BLaER1 treated with 17β-estradiol and CSF1 and Interleukin-3, amounts not matched to agents 10 nM and 100 nM (cell line): ENCODE data around the gene DNAH1.
"Not testable (repeated sequence)": the region's sequence is repeated elsewhere in the genome, so short reads cannot be mapped to it uniquely, and the experiment has no call there.

Experiments used
- H3K27ac ChIP-seq, 11 experiments: shearing (Covaris generic); formaldehyde crosslinking; 2 replicates each; pipeline ENCODE4 v1.8.1; 2022
- H3K27me3 ChIP-seq, 11 experiments: shearing (Covaris generic); formaldehyde crosslinking; 2 replicates each; pipeline ENCODE4 v1.8.1; 2022
- H3K36me3 ChIP-seq, 11 experiments: shearing (Covaris generic); formaldehyde crosslinking; 2 replicates each; pipeline ENCODE4 v1.8.1; 2022
- H3K4me1 ChIP-seq, 10 experiments: shearing (Covaris generic); formaldehyde crosslinking; 2 replicates each; pipeline ENCODE4 v1.8.1; 2022
- H3K4me2 ChIP-seq, 11 experiments: shearing (Covaris generic); formaldehyde crosslinking; 2 replicates each; pipeline ENCODE4 v1.8.1; 2022
- H3K4me3 ChIP-seq, 10 experiments: shearing (Covaris generic); formaldehyde crosslinking; 2 replicates each; pipeline ENCODE4 v1.8.1; 2022
- H3K9ac ChIP-seq, 11 experiments: shearing (Covaris generic); formaldehyde crosslinking; 2 replicates each; pipeline ENCODE4 v1.8.1; 2022
- H3K9me3 ChIP-seq, 11 experiments: shearing (Covaris generic); formaldehyde crosslinking; replicated peaks in 1 of 11; 2 replicates each; pipeline ENCODE4 v1.8.1; 2022
- H4K20me1 ChIP-seq, 11 experiments: shearing (Covaris generic); formaldehyde crosslinking; 2 replicates each; pipeline ENCODE4 v1.8.1; 2022
- Cebpa-rat ChIP-seq, 11 experiments: shearing (Covaris generic); IDR thresholded peaks; 2 replicates each; pipeline ENCODE4 v1.8.1; 2022

DNAH1 gene

GRCh38 chr3:52277071-52277964 lies 38.8 kb upstream of the DNAH1 start:
- H4K20me1 ChIP-seq: peaks cover 50 to 57% (median 54%) of the 10 kb centered on the region in 11 experiments
- no peaks in the 10 kb centered on the region for H3K27me3 ChIP-seq
- H3K36me3 ChIP-seq: peaks cover 30 to 45% (median 40%) of the 10 kb centered on the region in 11 experiments
- peak overlapping the region; percentile 98 to 100 (median 99) for H3K9ac ChIP-seq
- H3K27ac ChIP-seq: peak overlapping the region; percentile 95 to 100 (median 99)
- H3K9me3 ChIP-seq: no peaks in the 10 kb centered on the region
- TF ChIP-seq Cebpa-rat (IDR thresholded peaks at IDR 0.05): no peak
- H3K4me2 ChIP-seq: peak overlapping the region; percentile 82 to 99 (median 97)
- H3K4me3 ChIP-seq: peak overlapping the region; percentile 72 to 94 (median 82)
- H3K4me1 ChIP-seq: peaks cover 56 to 74% (median 65%) of the 10 kb centered on the region in 10 experiments

GRCh38 chr3:52277972-52278509 lies 38.1 kb upstream of the DNAH1 start:
- no peak for TF ChIP-seq Cebpa-rat (IDR thresholded peaks at IDR 0.05)
- peak overlapping the region; percentile 72 to 94 (median 82) for H3K4me3 ChIP-seq
- H3K4me1 ChIP-seq: peaks cover 53 to 71% (median 63%) of the 10 kb centered on the region in 10 experiments
- no peaks in the 10 kb centered on the region for H3K9me3 ChIP-seq
- no peaks in the 10 kb centered on the region for H3K27me3 ChIP-seq
- peaks cover 43 to 50% (median 47%) of the 10 kb centered on the region in 11 experiments for H4K20me1 ChIP-seq
- peak overlapping the region; percentile 95 to 100 (median 99) for H3K27ac ChIP-seq
- peaks cover 25 to 38% (median 33%) of the 10 kb centered on the region in 11 experiments for H3K36me3 ChIP-seq
- peak overlapping the region; percentile 98 to 100 (median 99) for H3K9ac ChIP-seq
- H3K4me2 ChIP-seq: peak overlapping the region; percentile 82 to 99 (median 97)

- H3K27ac ChIP-seq: peak within 1 kb of the TSS; percentile 95 to 100 (median 99)
- H3K9ac ChIP-seq: peak within 1 kb of the TSS; percentile 98 to 100 (median 99)
- no peaks in the 10 kb centered on the region for H3K9me3 ChIP-seq
- H3K4me2 ChIP-seq: peak within 1 kb of the TSS; percentile 84 to 99 (median 97)
- no peaks in the 10 kb centered on the region for H3K27me3 ChIP-seq
- H3K36me3 ChIP-seq: peaks cover 19 to 32% (median 27%) of the 10 kb centered on the region in 11 experiments
- H3K4me3 ChIP-seq: peak within 1 kb of the TSS; percentile 72 to 94 (median 82)
- no peak for TF ChIP-seq Cebpa-rat (IDR thresholded peaks at IDR 0.05)
- H3K4me1 ChIP-seq: peaks cover 51 to 66% (median 58%) of the 10 kb centered on the region in 10 experiments
- peaks cover 38 to 44% (median 42%) of the 10 kb centered on the region in 11 experiments for H4K20me1 ChIP-seq
Measured at GRCh38 chr3:52278510-52279069, 37.5 kb upstream of the DNAH1 start, which contains the start of gene WDR82. TSS of gene WDR82 (minus strand) at chr3:52278649. CDS start at chr3:52278361, 288 bp downstream.

DNA sequence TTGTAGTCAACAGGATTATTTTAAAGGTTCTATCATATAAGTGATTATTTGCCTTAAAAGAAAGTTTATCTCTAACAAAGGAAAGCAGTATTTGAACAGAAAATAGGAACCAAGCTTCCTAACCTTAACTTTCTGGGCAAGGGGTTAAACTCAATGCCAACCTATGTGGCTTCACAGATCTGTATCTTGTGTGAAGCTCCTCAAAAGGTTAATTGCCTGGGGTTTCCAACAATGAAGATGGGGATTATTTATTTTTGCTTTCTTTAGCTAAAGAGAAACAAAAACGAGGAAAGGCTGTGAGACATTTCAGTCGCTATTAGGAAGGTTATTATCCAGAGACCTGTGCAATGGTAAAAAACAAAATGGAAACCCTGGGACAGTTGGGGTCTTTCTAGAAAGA lies 36.5 kb upstream of the DNAH1 start:
- no peak for TF ChIP-seq Cebpa-rat (IDR thresholded peaks at IDR 0.05)
- peak overlapping the region; percentile 84 to 97 (median 90) for H3K4me2 ChIP-seq
- no peaks in the 10 kb centered on the region for H3K27me3 ChIP-seq
- H3K4me3 ChIP-seq: peak overlapping the region in 7 of 10 experiments; percentile 72 to 94 (median 85); a peak in 9 of 20 replicates
- peaks cover 45 to 56% (median 50%) of the 10 kb centered on the region in 10 experiments for H3K4me1 ChIP-seq
- H3K36me3 ChIP-seq: peaks cover 11 to 22% (median 17%) of the 10 kb centered on the region in 11 experiments
- H3K27ac ChIP-seq: peak overlapping the region in 5 of 11 experiments; percentile 95 to 100 (median 99); a peak in 5 of 22 replicates
- peak overlapping the region in 9 of 11 experiments; percentile 98 to 100 (median 100); a peak in 9 of 22 replicates for H3K9ac ChIP-seq
- peaks cover 27 to 34% (median 31%) of the 10 kb centered on the region in 11 experiments for H4K20me1 ChIP-seq
- H3K9me3 ChIP-seq: no peaks in the 10 kb centered on the region

DNA sequence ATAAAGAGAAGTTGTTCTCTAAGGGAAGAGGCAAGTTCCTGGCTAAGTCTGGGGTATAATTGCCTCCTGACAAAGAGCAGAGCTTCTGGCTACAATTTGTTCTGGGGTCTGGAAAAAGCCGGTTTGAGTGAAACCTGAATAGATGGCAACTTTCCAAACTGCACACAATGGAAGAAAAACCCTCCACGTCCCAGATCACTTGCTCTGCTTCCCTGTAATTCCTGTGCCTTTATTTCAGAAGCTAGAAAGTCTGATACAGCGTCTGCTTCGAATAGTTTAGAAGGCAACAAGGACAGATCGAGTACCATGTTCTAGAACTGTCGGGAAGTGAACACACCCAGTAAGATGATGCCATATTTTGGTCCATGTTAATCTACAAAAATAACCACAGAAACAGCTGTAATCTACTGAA lies 36.1 kb upstream of the DNAH1 start:
- Histone ChIP-seq H3K36me3 (peaks cover 6 to 18% (median 13%) of the 10 kb centered on the region in 11 experiments; a peak in 18 of 22 replicates), H3K9me3 (no peaks in the 10 kb centered on the region), H4K20me1 (peaks cover 23 to 30% (median 27%) of the 10 kb centered on the region in 11 experiments), H3K4me3 (no peak overlapping the region), H3K27ac (no peak overlapping the region), H3K4me2 (peak overlapping the region; percentile 84 to 97 (median 90)), H3K27me3 (no peaks in the 10 kb centered on the region), H3K4me1 (peaks cover 41 to 51% (median 45%) of the 10 kb centered on the region in 10 experiments), H3K9ac (peak overlapping the region in 2 of 11 experiments; percentile 5 to 98; a peak in 2 of 22 replicates)
- TF ChIP-seq Cebpa-rat (IDR thresholded peaks at IDR 0.05): no peak

DNA sequence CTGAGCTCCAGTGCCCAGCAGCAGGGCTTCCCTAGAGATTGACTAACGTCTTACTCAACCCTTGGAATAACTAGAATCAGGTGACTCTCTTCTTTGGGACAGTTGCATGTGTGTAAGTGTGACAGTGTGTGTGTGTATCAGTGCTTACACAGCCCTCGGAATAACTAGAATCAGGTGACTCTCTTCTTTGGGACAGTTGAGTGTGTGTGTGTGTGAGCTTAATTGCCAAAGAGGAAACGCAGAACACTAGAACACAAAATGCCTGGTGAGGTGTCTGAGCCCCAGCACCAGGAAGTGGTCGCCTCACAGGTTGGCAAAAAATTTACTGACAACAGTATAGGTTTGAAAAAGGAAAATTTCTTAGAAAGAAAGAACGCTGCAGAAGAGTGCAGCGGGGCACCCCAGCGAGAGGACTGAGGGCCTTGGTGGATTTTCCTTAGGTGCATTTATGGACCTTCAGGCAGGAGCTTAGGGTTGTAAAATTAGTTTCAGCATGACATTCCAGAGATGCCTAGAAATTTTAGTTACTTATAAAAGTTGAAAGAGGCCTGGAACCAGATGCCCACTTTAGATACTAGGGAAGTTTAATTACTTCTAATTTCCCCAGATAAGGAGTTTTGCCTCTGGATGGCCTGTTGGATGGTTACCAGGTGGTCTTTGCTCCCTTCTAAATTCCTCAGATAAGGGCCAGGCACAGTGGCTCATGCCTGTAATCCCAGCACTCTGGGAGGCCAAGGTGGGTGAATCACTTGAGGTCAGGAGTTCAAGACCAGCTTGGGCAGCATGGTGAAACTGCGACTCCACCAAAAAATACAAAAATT lies 33.9 kb upstream of the DNAH1 start:
- no peak for TF ChIP-seq Cebpa-rat (IDR thresholded peaks at IDR 0.05)
- Histone ChIP-seq H3K9me3 (no peaks in the 10 kb centered on the region), H3K9ac (no peak overlapping the region), H3K4me2 (peak overlapping the region in 8 of 11 experiments; percentile 0 to 54 (median 16); a peak in 7 of 22 replicates), H3K27me3 (no peaks in the 10 kb centered on the region), H3K36me3 (peaks cover 0 to 8% (median 0%) of the 10 kb centered on the region in 11 experiments; a peak in 4 of 22 replicates), H4K20me1 (peaks cover 2 to 8% (median 6%) of the 10 kb centered on the region in 11 experiments; a peak in 16 of 22 replicates), H3K27ac (no peak overlapping the region), H3K4me1 (peaks cover 34 to 46% (median 43%) of the 10 kb centered on the region in 10 experiments), H3K4me3 (no peak overlapping the region)

- H3K4me3 ChIP-seq: no peak overlapping the region
- H3K9ac ChIP-seq: no peak overlapping the region; a peak in 1 of 22 replicates
- no peak for TF ChIP-seq Cebpa-rat (IDR thresholded peaks at IDR 0.05)
- H3K27ac ChIP-seq: peak overlapping the region in 1 of 11 experiments; percentile 20; a peak in 1 of 22 replicates
- no peaks in the 10 kb centered on the region for H3K27me3 ChIP-seq
- H3K4me1 ChIP-seq: peaks cover 37 to 47% (median 45%) of the 10 kb centered on the region in 10 experiments
- peaks cover 0 to 8% (median 0%) of the 10 kb centered on the region in 11 experiments; a peak in 2 of 22 replicates for H3K36me3 ChIP-seq
- no peaks in the 10 kb centered on the region for H4K20me1 ChIP-seq
- no peak overlapping the region for H3K4me2 ChIP-seq
- H3K9me3 ChIP-seq: no peaks in the 10 kb centered on the region
Measured at GRCh38 chr3:52283306-52283705, 32.8 kb upstream of the DNAH1 start.

DNA sequence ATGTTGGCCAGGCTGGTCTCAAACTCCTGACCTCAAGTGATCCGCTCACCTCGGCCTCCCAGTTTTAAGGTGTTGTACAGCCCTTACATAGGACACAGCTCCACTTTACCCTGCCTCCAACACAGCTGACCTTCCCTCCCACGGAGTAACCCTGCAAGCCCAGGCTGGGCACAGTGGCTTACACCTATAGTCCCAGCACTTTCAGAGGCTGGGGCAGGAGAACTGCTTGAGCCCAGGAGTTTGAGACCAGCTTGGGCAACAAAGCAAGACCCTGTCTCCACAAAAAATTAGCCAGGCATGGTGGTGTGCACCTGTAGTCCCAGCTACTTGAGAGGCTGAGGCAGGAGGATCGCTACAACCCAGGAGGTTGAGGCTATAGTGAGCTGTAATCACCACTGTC lies 32.1 kb upstream of the DNAH1 start:
- not testable (repeated sequence) for H3K27me3 ChIP-seq, H3K4me2 ChIP-seq, H3K4me3 ChIP-seq, H3K9ac ChIP-seq, H4K20me1 ChIP-seq, H3K36me3 ChIP-seq, H3K9me3 ChIP-seq, H3K27ac ChIP-seq
- peaks cover 43 to 52% (median 50%) of the 10 kb centered on the region in 10 experiments for H3K4me1 ChIP-seq
